K562 (cell line): ENCODE results near the gene KIF26B. TPM values are rescaled to one million over a fixed set of nuclear protein-coding genes. Genes with fewer than 3 reads are reported as not detected.

ENCODE experiments used
- ATAC-seq: fragments of 200-7000 bp; cut with Tn5 transposase; 3 replicates; pipeline ENCODE4 v1.9.1; 2020; ENCODE audit warnings: moderate library complexity
- BruUV-seq: library from RNA; stranded (reverse); fragments of 400-500 nt; replicated peaks from 2 replicates; lab custom pipeline; 2021; lab: Mats Ljungman, UMichigan
- CTCF ChIA-PET: fragments of 300-600 bp; formaldehyde crosslinking; extraction: SDS; loops from one replicate; lab custom pipeline; 2021; ENCODE audit warnings: low intra/inter-chr PET ratio; lab: Yijun Ruan, JAX
- POLR2A ChIA-PET: fragments of 300-600, 350-650 bp; sonication (Branson Sonifier 250); formaldehyde crosslinking; extraction: SDS; loops from one replicate; lab custom pipeline; 2021; ENCODE audit warnings: antibody characterized with exemption, inconsistent platforms; lab: Yijun Ruan, JAX
- DNase-seq, 4 experiments: peaks; one replicate each; pipeline versions ENCODE4 v3.0.0 to v3.0.0-alpha.2; 2011 to 2018; ENCODE audit warnings: low spot score in 3 of 4, mixed read lengths in 3 of 4; ENCODE audit errors: extremely low read depth in 1 of 4
- FAIRE-seq: peaks from 2 replicates; lab custom pipeline; 2011; peaks lifted over from hg19 to GRCh38; lab: Jason Lieb, UNC
- H2AFZ ChIP-seq: 2 replicates; pipeline ENCODE4 v1.6.0; 2011; ENCODE audit warnings: low read depth, low read length, control low read depth, inconsistent platforms
- H3K27ac ChIP-seq: fragments of 200-600 bp; 3 replicates; pipeline ENCODE4 v1.8.0; 2011; ENCODE audit warnings: low read depth, mild to moderate bottlenecking, control low read depth, inconsistent platforms, low read length, moderate library complexity, mixed read lengths; ENCODE audit errors: extremely low read depth
- H3K27me3 ChIP-seq, 2 experiments: fragments of 300-600 bp in 1 of 2; 2 replicates in 1 of 2; 3 replicates in 1 of 2; pipeline versions ENCODE4 v1.6.0 to v1.8.0; 2011; ENCODE audit warnings: inconsistent platforms in 2 of 2, low read length in 2 of 2, mild to moderate bottlenecking in 1 of 2, mixed read lengths in 1 of 2, moderate library complexity in 1 of 2; ENCODE audit not compliant: control insufficient read depth in 2 of 2, insufficient read depth in 2 of 2
- H3K36me3 ChIP-seq: fragments of 300-600 bp; 3 replicates; pipeline ENCODE4 v1.8.0; 2011; ENCODE audit warnings: mild to moderate bottlenecking, low read length, inconsistent platforms; ENCODE audit not compliant: control insufficient read depth, insufficient read depth
- H3K4me1 ChIP-seq, 2 experiments: fragments of 200-600 bp in 1 of 2; replicated peaks in 1 of 2; 2 replicates in 1 of 2; 3 replicates in 1 of 2; pipeline versions ENCODE4 v1.5.1 to v1.8.0; 2011; ENCODE audit warnings: inconsistent platforms in 2 of 2, low read length in 2 of 2, mild to moderate bottlenecking in 1 of 2, mixed read lengths in 1 of 2, moderate library complexity in 1 of 2; ENCODE audit not compliant: control insufficient read depth in 2 of 2, insufficient read depth in 2 of 2
- H3K4me2 ChIP-seq: 2 replicates; pipeline ENCODE4 v1.6.1; 2011; ENCODE audit warnings: low read length, control low read depth, inconsistent platforms, mixed read lengths; ENCODE audit not compliant: insufficient read depth
- H3K4me3 ChIP-seq: fragments of 200-600 bp; sonication (generic), shearing (Covaris generic); 2 replicates; pipeline ENCODE4 v1.5.1; 2016; ENCODE audit warnings: control low read depth, inconsistent platforms
- H3K79me2 ChIP-seq: fragments of 200-600 bp; 3 replicates; pipeline ENCODE4 v1.8.0; 2011; ENCODE audit warnings: low read length, inconsistent platforms; ENCODE audit not compliant: control insufficient read depth, insufficient read depth
- H3K9ac ChIP-seq, 2 experiments: 2 replicates each; pipeline versions ENCODE4 v1.6.0 to v1.6.1; 2011; ENCODE audit warnings: low read depth in 2 of 2, low read length in 2 of 2, control low read depth in 1 of 2, inconsistent platforms in 1 of 2, mild to moderate bottlenecking in 1 of 2, mixed read lengths in 1 of 2; ENCODE audit not compliant: insufficient read depth in 1 of 2
- H3K9me1 ChIP-seq: one replicate; pipeline ENCODE4 v1.6.0; 2011; ENCODE audit warnings: inconsistent platforms, mild to moderate bottlenecking, low read length, moderate library complexity; ENCODE audit not compliant: control insufficient read depth, insufficient read depth
- H3K9me3 ChIP-seq: replicated peaks from 2 replicates; pipeline ENCODE4 v1.5.1; 2011; ENCODE audit warnings: low read depth, low read length, inconsistent platforms; ENCODE audit not compliant: control insufficient read depth, insufficient read depth
- H4K20me1 ChIP-seq: replicated peaks from 2 replicates; pipeline ENCODE4 v1.6.1; 2011; ENCODE audit warnings: low read length, inconsistent platforms, mixed read lengths; ENCODE audit not compliant: control insufficient read depth, insufficient read depth
- DMBX1 ChIP-seq: fragments of 250-450 bp; sonication (Bioruptor Pico); IDR thresholded peaks from 2 replicates; pipeline ENCODE4 v1.8.0; 2022; ENCODE audit warnings: inconsistent platforms, mild to moderate bottlenecking, moderate library complexity, borderline replicate concordance
- EGR1 ChIP-seq: fragments of 450-650 bp; conservative IDR thresholded peaks from 2 replicates; pipeline ENCODE4 v1.6.1; 2017; ENCODE audit warnings: mild to moderate bottlenecking
- NCOR1 ChIP-seq: fragments of 450-650 bp; IDR thresholded peaks from 2 replicates; pipeline ENCODE4 v1.6.1; 2016; ENCODE audit warnings: mild to moderate bottlenecking, moderate library complexity
- PTBP1 ChIP-seq: fragments of 200-400 bp; formaldehyde crosslinking; IDR thresholded peaks from 2 replicates; pipeline ENCODE4 v1.6.1; 2017; ENCODE audit warnings: low read depth, low read length
- SREBF1 ChIP-seq: fragments of 150-350 bp; IDR thresholded peaks from 2 replicates; pipeline ENCODE4 v1.6.1; 2014; ENCODE audit warnings: antibody characterized with exemption, low read depth, low read length, borderline replicate concordance
- ZNF12 ChIP-seq: sonication (generic); formaldehyde crosslinking; IDR thresholded peaks from 2 replicates; pipeline ENCODE4 v1.4.0; 2020; ENCODE audit warnings: mild to moderate bottlenecking, missing genetic modification reagents
- ZNF740 ChIP-seq, 3 experiments: fragments of 200-800 bp in 1 of 3; sonication (Bioruptor generic) in 1 of 3; sonication (generic) in 1 of 3; formaldehyde crosslinking in 1 of 3; IDR thresholded peaks; 2 replicates each; pipeline versions ENCODE4 v1.6.1 to v1.8.0; 2016 to 2022; ENCODE audit warnings: mild to moderate bottlenecking in 2 of 3, missing compliant biosample characterization in 2 of 3, missing genetic modification characterization in 2 of 3, missing genetic modification reagents in 1 of 3
- WGBS: fragments of 100-300 bp; shearing (Covaris generic); methylation state at CpG from one replicate; pipeline ENCODE4 v1.1.6; 2016; ENCODE audit warnings: low coverage, mixed read lengths; ENCODE audit not compliant: insufficient coverage; ENCODE audit errors: missing lambda C conversion rate; 5-methylcytosine and 5-hydroxymethylcytosine counted together
- in situ Hi-C: fragments of 300-500 bp; cut with MboI; formaldehyde crosslinking; loops from 4 replicates; pipeline ENCODE4 v1.15.0; 2018; ENCODE audit warnings: inconsistent platforms, mixed read lengths
- intact Hi-C: fragments of 100-400 bp; cut with micrococcal nuclease; formaldehyde crosslinking; loops from 2 replicates; pipeline ENCODE4 v1.14.2; 2022
- polyA plus RNA-seq, 8 experiments: library from polyadenylated mRNA; depleted of rRNA in 4 of 8; stranded (reverse) in 5 of 8; unstranded in 3 of 8; fragments of >200 nt; fragmentation: Nextera tagmentation in 2 of 8; fragmentation: Illumina TruSeq in 1 of 8; extraction: Ambion mirVana in 2 of 8; extraction: Trizol in 1 of 8; gene quantifications; 2 replicates each; pipeline versions ENCODE4 v1.2.1 to v1.2.3, GENCODE V29; 2011 to 2014; ENCODE audit warnings: inconsistent platforms in 1 of 8, missing spikeins in 1 of 8
- total RNA-seq, 7 experiments: library from RNA; depleted of rRNA in 6 of 7; stranded (reverse); fragments of >200 nt in 6 of 7; fragmentation: Illumina TruSeq in 2 of 7; extraction: Trizol in 2 of 7; gene quantifications; 2 replicates each; pipeline versions ENCODE4 v1.2.1 to v1.2.3, GENCODE V29; 2011 to 2021; ENCODE audit warnings: low replicate concordance in 1 of 7

KIF26B gene
- total and polyA plus RNA-seq, 9 of the 15 experiments (the other 6 are each of a cell fraction or from before 2014, with no cell fraction given): 0.02 to 0.08 (median 0.03) TPM; not detected in 6

- Histone ChIP-seq H3K4me2 (no peak overlapping the region), H4K20me1 (no peaks in the 10 kb centered on the region), H3K4me3 (no peak overlapping the region), H3K9me3 (no peaks in the 10 kb centered on the region), H3K9ac (no peak overlapping the region), H3K4me1 (no peaks in the 10 kb centered on the region), H3K27me3 (no peaks in the 10 kb centered on the region), H3K9me1 (no peaks in the 10 kb centered on the region), H2AFZ (no peak overlapping the region), H3K79me2 (no peaks in the 10 kb centered on the region), H3K36me3 (peaks cover 58% of the 10 kb centered on the region; the same call in 2 of the 3 replicates), H3K27ac (no peak overlapping the region)
- no TSS peak for BruUV-seq
- in situ Hi-C loops (no loop called here), intact Hi-C loops (no loop called here)
- TF ChIP-seq ZNF740 (CRISPR knock-in tag; IDR thresholded peaks at IDR 0.05): no peak
- no peak for TF ChIP-seq ZNF740 (tag; IDR thresholded peaks at IDR 0.05)
- no peak for TF ChIP-seq PTBP1
- TF ChIP-seq NCOR1: no peak
- TF ChIP-seq SREBF1: no peak
- TF ChIP-seq EGR1: no peak
- no peak for TF ChIP-seq ZNF12
- TF ChIP-seq DMBX1 (CRISPR knock-in tag): no peak
- POLR2A ChIA-PET: interaction anchor here (0.7 to 0.9 kb wide), 2 partner anchors 9 to 263 kb away, joined by 3 read pairs; no protein-coding TSS in a partner anchor
- CTCF ChIA-PET: no interaction called here
- ATAC-seq: no peak
- 81% methylated on average over 4 of the region's 4 CpGs for WGBS
- no peak for DNase-seq
- no peak for FAIRE-seq
Measured at GRCh38 chr1:245751116-245751515, 596.3 kb downstream of the KIF26B start.
